Pulmonary artery endothelial cell (primary cell): Measurements from ENCODE around the gene SETD3. TPM values are rescaled to one million over a fixed set of nuclear protein-coding genes. Genes with fewer than 3 reads are reported as not detected.

Source experiments
- DNase-seq: peaks from one replicate; pipeline ENCODE4 v3.0.0-alpha.2; 2011; ENCODE audit warnings: low read depth, low spot score
- total RNA-seq: library from RNA; depleted of rRNA; stranded (reverse); fragments of >200 nt; gene quantifications from 2 replicates; pipeline ENCODE4 v1.2.3, GENCODE V29; 2014

Gene SETD3
- total RNA-seq, 1 donor from 2014 or later: 54.1 TPM

DNA sequence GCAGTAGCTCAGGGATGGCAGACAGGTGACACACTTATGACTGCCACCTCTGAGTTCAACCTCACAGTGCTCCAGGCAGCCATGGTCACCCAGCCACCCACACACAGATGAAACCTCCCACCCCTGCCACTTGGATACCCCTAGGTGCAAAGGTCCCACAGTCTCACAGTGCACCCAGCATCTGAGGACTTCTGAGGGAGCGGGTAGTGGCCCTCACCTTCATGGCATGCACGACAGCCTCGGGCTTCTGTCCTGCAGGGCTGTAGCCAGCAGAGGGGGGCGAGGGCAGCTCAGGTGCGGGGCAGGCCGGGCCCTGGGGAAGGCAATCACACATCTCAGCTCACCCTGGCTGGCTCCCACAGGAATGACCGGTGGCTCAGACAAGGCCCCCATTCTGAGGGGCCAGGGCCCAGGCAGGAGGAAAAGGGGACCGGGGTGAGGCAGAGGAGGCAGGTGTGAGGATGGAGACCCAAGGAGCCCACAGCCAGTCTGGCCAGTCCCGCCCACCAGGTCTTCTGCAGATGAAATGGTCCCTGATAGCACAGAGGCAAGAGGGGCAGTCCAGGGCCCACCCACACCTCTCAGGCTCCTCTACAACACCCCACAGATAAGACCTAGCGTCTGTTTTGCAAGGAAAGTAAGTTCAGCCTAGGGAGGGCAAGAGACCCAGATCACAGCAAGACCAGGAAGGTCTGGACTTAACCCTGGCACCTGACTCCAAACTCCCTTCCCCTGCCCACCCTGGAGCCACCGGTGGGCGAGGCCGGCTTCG is 36.4 kb upstream of the SETD3 start:
- no peak for DNase-seq

DNA sequence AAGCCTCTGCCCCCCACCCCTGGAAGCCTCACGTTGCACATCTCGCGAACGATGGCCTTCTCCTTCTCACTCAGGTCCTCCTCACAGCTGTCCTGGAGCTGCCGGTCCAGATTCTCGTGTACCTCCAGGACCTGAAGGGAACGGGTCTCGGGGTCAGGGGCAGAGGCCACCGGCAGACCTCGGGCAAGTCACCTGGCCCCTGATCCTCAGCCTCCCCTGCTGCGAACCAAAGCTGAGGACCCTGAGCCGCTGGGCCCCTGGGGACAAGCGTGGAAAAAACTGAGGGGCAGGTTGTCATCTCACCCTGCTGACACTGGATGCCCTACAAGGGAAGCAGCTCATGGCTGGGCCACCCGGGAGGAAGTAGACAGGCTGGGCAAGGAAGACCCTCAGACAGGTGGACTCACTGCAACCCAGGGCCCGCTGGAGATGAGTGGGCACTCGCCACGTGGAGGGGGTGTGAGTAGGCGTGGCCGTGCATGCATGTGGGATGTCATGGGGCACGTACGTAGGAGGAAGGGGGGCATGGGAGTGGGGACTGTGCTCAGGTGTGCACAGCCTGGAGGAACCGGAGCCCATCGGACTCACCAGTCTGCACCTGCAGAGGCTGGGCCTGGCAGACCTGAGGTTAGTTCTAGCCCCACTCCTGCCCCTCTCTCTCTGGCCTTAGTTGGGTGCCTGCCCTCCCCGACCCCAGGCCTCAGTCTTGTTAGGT is 35.7 kb upstream of the SETD3 start:
- DNase-seq: no peak

DNA sequence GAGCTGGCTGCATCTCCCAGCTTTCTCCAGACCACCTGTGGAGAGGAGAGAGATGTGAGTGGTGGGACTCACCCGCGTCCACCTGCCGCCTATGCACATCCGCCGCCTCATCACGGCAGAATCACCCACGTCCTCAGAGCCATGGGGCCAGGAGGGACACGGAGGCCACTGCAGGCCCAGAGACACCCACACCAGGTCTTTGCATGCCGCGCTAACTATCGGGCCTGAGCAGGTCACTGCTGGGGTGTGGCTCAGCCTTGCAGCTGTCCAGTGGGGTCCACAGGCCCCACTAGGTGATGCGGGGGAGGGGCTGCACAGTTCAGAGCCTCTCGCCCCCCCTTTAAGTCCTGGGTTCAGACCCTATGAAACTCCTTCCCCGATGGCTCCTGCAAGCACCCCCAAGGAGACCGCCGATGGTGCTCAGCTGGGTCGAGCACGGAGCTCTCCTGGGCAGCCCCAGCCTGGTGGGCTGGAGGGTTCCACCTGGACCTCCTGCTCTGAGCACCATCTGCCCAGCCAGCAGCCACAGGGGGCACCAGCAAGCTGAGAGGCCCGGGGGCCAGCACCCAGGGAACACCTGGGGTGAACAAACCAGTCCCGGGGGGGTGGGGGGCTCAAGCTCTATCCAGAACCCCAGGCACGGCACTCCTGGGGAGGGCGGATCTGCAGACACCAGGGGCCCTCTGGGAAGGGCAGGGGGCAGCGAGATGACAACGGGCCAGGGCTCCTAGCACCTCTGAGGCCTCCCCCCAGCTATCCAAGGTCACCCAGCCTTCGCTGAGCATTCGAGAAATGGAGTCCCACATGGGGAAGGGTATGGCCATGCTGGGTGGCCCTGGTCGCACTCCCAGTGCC is 34.9 kb upstream of the SETD3 start:
- no peak for DNase-seq

DNA sequence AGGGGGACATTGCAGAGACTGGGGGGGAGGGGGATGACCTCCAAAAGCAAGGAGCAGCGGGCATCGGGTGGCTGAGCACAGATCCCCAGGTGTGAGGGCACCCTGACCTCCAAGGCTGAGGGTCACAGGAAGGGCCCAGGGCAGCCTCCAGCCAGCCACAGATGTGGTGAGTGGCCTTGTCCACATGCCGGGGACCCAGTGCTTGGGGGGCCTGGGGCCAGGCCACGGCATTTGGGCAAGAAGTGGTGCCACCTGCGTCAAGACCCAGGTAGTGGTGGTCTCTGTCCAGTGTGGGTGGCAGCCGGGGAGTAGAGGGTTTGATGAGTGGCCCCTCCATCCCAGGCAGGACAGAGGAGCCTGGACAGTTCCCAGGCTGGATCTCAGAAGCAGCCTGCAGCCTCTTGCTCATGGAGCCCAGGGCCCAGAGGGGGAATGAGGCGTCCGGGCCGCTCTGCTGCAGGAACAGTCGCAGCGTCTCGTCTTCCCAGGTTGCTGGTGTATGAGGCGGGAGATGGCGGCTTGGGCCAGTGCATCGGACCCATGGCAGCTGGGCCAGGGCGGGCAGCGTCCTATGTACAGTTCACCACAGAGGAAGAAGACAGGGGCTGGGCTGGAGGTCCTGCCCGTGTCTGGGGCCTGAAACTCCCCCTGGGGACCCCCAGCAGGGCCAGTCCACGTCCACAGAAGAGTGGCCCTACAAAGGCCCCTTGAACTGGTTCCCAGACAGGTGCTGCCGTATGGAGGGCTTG is 34.1 kb upstream of the SETD3 start:
- no peak for DNase-seq

DNA sequence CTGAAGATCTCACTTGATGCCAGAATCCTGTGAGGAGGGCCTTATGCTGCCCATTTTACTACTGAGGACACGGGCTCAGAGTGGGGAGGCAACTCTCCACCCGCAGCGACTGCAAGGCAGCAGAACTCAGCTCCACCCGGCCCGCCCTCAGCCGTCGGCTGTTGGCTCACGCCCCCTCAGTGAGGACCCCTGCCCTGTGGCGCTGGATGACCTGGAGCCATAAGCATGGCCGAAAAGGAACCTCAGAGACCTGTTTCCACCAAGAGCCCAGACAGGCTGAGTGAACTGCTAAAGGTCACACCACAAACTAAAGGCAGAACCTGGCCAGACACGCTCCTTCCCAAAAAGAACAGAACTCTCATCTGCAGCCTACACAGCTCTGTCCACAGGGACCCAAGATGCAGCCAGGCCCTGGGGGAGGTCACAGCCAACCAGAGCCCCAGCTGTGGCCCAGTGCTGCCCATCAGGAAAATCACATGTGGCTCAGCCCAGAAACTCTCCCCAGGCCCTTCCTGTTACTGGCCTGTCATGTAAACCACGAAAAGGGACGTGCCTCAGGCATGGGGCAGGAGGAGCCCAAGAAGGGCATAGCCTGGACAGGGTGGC is 33.4 kb upstream of the SETD3 start:
- DNase-seq: no peak

DNA sequence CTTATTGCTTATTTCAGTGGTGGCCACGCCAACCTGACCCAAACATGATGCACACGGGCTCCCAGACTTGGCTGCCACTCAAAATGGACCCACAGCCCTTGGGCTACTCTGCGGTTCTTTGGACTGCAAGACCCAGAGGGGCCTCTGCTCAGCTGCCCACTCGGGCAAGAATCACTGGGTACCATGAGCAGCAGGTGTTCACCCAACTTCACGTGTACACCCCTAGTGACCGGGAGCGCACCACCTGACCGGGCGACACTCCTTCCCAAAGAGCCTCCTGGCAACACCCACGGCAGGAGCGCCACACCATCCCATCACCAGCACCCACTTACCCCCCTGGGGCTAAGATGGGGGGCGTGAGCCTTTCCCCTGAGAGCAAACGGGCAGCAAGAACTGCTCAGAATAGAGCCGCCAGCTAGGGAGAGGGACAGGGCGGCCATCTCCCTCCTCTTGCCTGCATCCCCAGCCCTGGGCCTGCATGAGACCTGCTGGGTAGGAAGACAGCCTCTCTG is 32.6 kb upstream of the SETD3 start:
- no peak for DNase-seq

DNA sequence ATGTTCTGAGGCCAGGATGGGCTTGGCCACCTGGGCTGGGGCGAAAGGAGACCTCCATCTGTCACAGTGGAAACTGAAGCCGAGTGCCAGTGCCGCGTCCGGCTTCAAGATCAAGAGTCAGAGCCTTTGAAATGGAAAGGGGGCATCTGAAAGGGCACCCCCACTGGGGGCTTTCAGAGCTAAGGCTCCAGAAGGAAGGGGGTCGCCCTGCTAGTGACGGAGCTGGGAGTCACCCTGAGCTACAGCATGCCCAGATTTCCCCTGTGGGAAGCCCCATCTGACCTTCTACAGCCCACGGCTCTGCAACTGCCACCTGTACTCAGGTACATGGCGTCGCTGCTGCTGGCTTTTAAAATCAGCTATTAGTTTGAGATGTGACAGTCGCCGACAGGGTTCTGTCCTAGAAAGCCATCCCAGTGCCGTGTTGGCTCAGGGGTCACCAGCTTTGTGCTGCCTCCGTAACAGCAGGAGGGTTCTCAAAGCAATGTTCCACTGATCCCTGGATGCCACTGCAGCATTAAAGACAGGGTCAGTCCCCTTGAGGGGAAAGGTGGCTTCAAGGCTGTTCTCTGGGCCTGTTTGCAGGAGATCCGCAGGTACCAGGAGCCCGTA is 32.0 kb upstream of the SETD3 start:
- no peak for DNase-seq

- no peak for DNase-seq
Measured at GRCh38 chr14:99512110-99512449, 31.4 kb upstream of the SETD3 start.

DNA sequence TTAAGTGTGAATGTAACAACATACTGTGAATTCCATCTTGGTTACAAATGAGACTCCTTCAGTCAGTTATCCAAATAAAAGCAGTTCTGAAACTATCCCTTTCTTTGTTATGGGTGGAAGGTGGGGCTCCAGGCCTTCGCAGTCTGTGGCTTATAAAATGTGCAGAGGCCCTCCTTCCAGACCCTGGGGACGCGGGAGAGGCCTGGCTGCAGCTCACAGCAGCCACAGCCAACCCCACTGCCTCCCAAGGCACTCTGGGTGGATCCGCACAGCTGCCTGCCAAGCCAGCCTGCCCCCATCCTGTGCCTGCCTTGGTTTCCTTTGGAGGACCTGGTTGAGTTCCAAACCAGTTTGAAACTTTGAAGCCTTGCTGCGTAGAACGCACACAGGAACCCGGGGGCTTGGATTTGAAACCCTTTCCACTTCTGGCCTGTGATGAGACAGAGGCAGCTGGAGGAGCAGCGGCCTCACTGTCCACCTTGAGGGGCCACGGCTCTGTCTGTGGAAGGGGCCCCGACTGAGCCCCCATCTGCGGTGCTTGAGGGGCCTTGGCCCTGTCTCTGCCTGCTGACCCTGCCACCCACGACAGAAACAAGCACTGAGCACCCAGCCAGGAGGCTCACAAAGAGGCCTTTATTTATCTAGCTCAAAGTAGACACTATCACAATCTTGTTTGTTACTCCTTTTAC is 30.9 kb upstream of the SETD3 start:
- DNase-seq: no peak

DNA sequence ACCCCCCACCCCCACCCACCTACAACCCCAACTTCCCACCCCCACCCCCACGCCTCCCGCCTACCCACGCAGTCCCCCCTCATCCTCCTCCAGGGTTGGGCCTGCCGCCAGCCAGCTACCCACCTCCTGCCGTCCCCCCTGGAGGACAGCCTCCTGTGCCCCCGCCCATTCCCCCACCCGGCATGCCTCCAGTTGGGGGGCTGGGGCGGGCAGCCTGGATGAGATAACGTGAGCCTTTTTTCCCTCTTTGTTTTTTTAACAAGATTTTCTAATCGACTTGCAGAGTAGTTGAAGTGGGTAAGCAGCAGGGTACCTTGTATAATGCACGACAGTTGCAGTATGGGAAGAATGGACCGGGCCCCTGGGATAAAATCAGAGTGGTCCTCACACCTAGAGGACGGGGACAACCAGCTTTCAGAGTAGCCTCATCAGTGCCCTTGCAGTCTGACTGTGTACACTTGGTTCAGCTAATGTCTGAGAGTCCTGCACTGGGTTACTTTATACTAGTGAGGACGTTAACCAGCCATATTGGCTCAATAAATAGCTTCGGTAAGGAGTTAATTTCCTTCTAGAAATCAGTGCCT is 30.0 kb upstream of the SETD3 start:
- DNase-seq: no peak

DNA sequence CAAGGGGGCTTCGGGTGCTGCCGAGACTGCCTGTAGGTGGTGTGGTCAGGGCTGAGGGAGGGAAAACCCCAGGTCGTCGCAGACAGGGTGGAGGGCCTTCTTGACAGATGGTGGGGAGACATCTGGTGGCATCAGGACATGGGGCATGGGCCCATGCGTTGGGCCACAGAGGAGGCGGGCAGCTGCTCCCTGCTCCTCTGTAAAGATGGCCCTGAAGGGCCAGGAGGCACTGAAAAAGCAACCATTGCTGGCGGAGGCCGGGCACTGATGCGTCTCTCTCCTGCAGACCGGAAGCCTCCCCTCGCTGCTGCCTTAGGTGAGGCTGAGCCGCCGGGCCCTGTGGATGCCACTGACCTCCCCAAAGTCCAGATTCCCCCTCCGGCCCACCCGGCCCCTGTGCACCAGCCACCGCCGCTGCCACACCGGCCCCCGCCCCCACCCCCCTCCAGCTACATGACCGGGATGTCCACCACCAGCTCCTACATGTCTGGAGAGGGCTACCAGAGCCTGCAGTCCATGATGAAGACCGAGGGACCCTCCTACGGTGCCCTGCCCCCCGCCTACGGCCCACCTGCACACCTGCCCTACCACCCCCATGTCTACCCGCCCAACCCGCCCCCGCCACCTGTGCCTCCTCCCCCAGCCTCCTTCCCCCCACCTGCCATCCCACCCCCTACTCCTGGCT is 29.4 kb upstream of the SETD3 start:
- no peak for DNase-seq

GRCh38 chr14:99508896-99509629 is 28.4 kb upstream of the SETD3 start:
- no peak for DNase-seq

- no peak for DNase-seq
Measured at GRCh38 chr14:99507860-99508640, 27.4 kb upstream of the SETD3 start.

DNA sequence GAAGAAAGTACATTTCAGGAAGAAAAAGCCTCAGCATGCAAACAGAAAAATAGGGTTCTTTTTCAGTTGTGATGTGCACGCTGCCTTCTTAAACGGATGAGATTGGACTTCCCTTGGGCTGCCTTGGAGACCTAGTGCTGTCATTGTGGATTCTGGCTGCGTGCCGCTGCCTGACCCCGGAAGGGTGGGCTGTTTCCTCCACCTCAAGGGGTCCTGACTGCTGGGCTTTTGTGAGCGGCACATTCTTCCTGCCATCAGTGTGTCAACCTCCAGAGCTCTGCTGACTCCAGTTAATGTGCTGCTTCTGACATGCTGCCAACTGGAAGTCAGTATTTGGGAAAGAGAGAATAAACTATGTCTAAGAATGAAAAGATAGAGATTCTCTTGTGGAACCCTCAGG is 25.6 kb upstream of the SETD3 start:
- DNase-seq: no peak

GRCh38 chr14:99505089-99505488 is 24.4 kb upstream of the SETD3 start:
- DNase-seq: no peak

- no peak for DNase-seq
Measured at GRCh38 chr14:99503848-99504453, 23.3 kb upstream of the SETD3 start.

DNA sequence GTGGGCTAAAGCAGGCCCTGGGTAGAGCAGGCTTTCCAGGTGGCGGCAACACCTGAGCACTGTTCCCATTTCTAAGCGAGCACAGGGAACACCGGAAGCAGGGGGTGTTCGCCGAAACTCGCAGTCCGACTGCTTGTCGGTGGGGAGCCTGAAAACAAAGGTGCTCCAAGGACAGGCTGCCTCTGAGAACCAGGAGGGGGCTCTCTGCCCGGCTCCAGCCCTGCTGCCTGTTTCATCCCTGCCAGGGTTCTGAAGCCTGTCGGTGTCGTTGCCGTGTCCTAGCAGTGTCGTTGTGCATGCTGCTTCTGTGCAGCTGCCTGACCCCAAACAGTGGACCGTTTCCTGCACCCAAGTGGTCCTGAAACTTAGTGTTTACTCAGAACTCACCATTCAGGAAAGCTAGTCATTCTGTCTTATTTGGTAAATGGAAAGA is 22.3 kb upstream of the SETD3 start:
- no peak for DNase-seq
